HepG2 (cell line): ENCODE results near the gene POLR2F. TPM values are rescaled to one million over a fixed set of nuclear protein-coding genes. Genes with fewer than 3 reads are reported as not detected.

Experiments used
- ATAC-seq: fragments of 200-7000 bp; cut with Tn5 transposase; 3 replicates; pipeline ENCODE4 v1.9.1; 2020; ENCODE audit warnings: mild to moderate bottlenecking, moderate library complexity
- BruUV-seq: library from RNA; stranded (reverse); fragments of 400-500 nt; replicated peaks from 2 replicates; lab custom pipeline; 2021; lab: Mats Ljungman, UMichigan
- CTCF ChIA-PET: fragments of 300-600 bp; formaldehyde crosslinking; extraction: SDS; loops from one replicate; lab custom pipeline; 2021; ENCODE audit warnings: low total read pairs, inconsistent platforms, low intra/inter-chr PET ratio; lab: Yijun Ruan, JAX
- POLR2A ChIA-PET: fragments of 350-600 bp; sonication (Branson Sonifier 250); formaldehyde crosslinking; loops from one replicate; lab custom pipeline; 2020; ENCODE audit warnings: antibody characterized with exemption, inconsistent platforms; lab: Yijun Ruan, JAX
- DNase-seq: peaks from one replicate; pipeline ENCODE4 v3.0.0-alpha.2; 2015; ENCODE audit warnings: low spot score
- FAIRE-seq: peaks from 3 replicates; lab custom pipeline; 2011; peaks lifted over from hg19 to GRCh38; lab: Jason Lieb, UNC
- H2AFZ ChIP-seq: one replicate; pipeline ENCODE4 v1.6.1; 2011; ENCODE audit warnings: low read length, inconsistent platforms
- H3K27ac ChIP-seq: fragments of 300-600 bp; 3 replicates; pipeline ENCODE4 v1.8.0; 2011; ENCODE audit warnings: mixed run types, mild to moderate bottlenecking, mixed read lengths, low read length, inconsistent platforms; ENCODE audit not compliant: insufficient read depth; ENCODE audit errors: extremely low read length
- H3K27me3 ChIP-seq, 2 experiments: fragments of 200-600 bp in 1 of 2; 2 replicates in 1 of 2; 3 replicates in 1 of 2; pipeline versions ENCODE4 v1.6.0 to v1.8.0; 2011; ENCODE audit warnings: low read length in 2 of 2, mild to moderate bottlenecking in 2 of 2, moderate library complexity in 2 of 2, inconsistent platforms in 1 of 2; ENCODE audit not compliant: insufficient read depth in 2 of 2, control insufficient read depth in 1 of 2
- H3K36me3 ChIP-seq, 2 experiments: fragments of 200-600 bp in 1 of 2; replicated peaks in 1 of 2; 2 replicates in 1 of 2; 3 replicates in 1 of 2; pipeline versions ENCODE4 v1.5.1 to v1.8.0; 2011; ENCODE audit warnings: low read length in 2 of 2, inconsistent platforms in 1 of 2; ENCODE audit not compliant: insufficient read depth in 2 of 2, control insufficient read depth in 1 of 2
- H3K4me1 ChIP-seq: 2 replicates; pipeline ENCODE4 v1.5.1; 2012; ENCODE audit warnings: low read length, inconsistent platforms; ENCODE audit not compliant: insufficient read depth
- H3K4me2 ChIP-seq: 2 replicates; pipeline ENCODE4 v1.6.0; 2011; ENCODE audit warnings: low read depth, low read length, inconsistent platforms
- H3K4me3 ChIP-seq, 3 experiments: fragments of 200-600 bp in 1 of 3; sonication (generic), shearing (Covaris generic) in 1 of 3; replicated peaks in 1 of 3; 2 replicates each; pipeline ENCODE4 v1.5.1; 2011 to 2016; ENCODE audit warnings: low read length in 3 of 3, inconsistent platforms in 2 of 3, low read depth in 2 of 3, mild to moderate bottlenecking in 2 of 3, control low read depth in 1 of 3, mixed read lengths in 1 of 3; ENCODE audit not compliant: insufficient read depth in 1 of 3
- H3K79me2 ChIP-seq: one replicate; pipeline ENCODE4 v1.6.1; 2011; ENCODE audit warnings: low read length, inconsistent platforms; ENCODE audit not compliant: insufficient read depth
- H3K9ac ChIP-seq: 2 replicates; pipeline ENCODE4 v1.6.0; 2011; ENCODE audit warnings: mild to moderate bottlenecking, low read depth, low read length, inconsistent platforms; ENCODE audit not compliant: insufficient read depth
- H3K9me3 ChIP-seq: 2 replicates; pipeline ENCODE4 v1.5.1; 2012; ENCODE audit warnings: mild to moderate bottlenecking, low read length
- H4K20me1 ChIP-seq: 2 replicates; pipeline ENCODE4 v1.6.0; 2011; ENCODE audit warnings: inconsistent platforms, mild to moderate bottlenecking, low read length, moderate library complexity; ENCODE audit not compliant: insufficient read depth
- ATRX ChIP-seq: sonication (generic); formaldehyde crosslinking; IDR thresholded peaks from 2 replicates; pipeline ENCODE4 v1.4.0; 2020; ENCODE audit warnings: missing genetic modification reagents, borderline replicate concordance
- PAWR ChIP-seq: sonication (generic); formaldehyde crosslinking; IDR thresholded peaks from 2 replicates; pipeline ENCODE4 v1.4.0; 2020; ENCODE audit warnings: missing genetic modification reagents, mild to moderate bottlenecking, borderline replicate concordance
- SNAI1 ChIP-seq: sonication (generic); formaldehyde crosslinking; IDR thresholded peaks from 2 replicates; pipeline ENCODE4 v1.5.0; 2020; ENCODE audit warnings: mild to moderate bottlenecking, missing genetic modification reagents, borderline replicate concordance
- ZFP91 ChIP-seq: sonication (generic); formaldehyde crosslinking; IDR thresholded peaks from 2 replicates; pipeline ENCODE4 v1.9.0; 2022; ENCODE audit warnings: missing genetic modification reagents, mild to moderate bottlenecking, borderline replicate concordance
- ZFX ChIP-seq: sonication (generic); formaldehyde crosslinking; IDR thresholded peaks from 2 replicates; pipeline ENCODE4 v1.4.0; 2020; ENCODE audit warnings: mild to moderate bottlenecking, low read depth, missing genetic modification reagents, moderate library complexity
- ZNF143 ChIP-seq: sonication (generic); formaldehyde crosslinking; IDR thresholded peaks from 2 replicates; pipeline ENCODE4 v1.4.0; 2020; ENCODE audit warnings: missing genetic modification reagents
- ZNF235 ChIP-seq: sonication (generic); formaldehyde crosslinking; IDR thresholded peaks from 2 replicates; pipeline ENCODE4 v1.8.1; 2023; ENCODE audit warnings: mild to moderate bottlenecking, missing genetic modification reagents, borderline replicate concordance
- ZNF24 ChIP-seq: fragments of 450-650 bp; IDR thresholded peaks from 2 replicates; pipeline ENCODE4 v1.6.1; 2017; ENCODE audit warnings: antibody characterized with exemption, mild to moderate bottlenecking
- ZNF687 ChIP-seq: sonication (generic); formaldehyde crosslinking; IDR thresholded peaks from 2 replicates; pipeline ENCODE4 v1.5.1; 2020; ENCODE audit warnings: mild to moderate bottlenecking, missing genetic modification reagents, moderate library complexity
- ZNF788 ChIP-seq: sonication (generic); formaldehyde crosslinking; IDR thresholded peaks from 2 replicates; pipeline ENCODE4 v1.5.0; 2020; ENCODE audit warnings: mild to moderate bottlenecking, missing genetic modification reagents, borderline replicate concordance
- WGBS: methylation state at CpG from one replicate; pipeline ENCODE4 v1.1.6; 2017; ENCODE audit warnings: low lambda C conversion rate; 5-methylcytosine and 5-hydroxymethylcytosine counted together
- in situ Hi-C: cut with HindIII; loops from 2 replicates; pipeline ENCODE4 v1.10.0; 2017; ENCODE audit warnings: low pct_unique_long_range_greater_than_20kb; ENCODE audit not compliant: extremely low pct_ligation_motif_present
- intact Hi-C: fragments of 100-400 bp; cut with micrococcal nuclease; formaldehyde crosslinking; loops from one replicate; pipeline ENCODE4 v1.10.0; 2022; ENCODE audit not compliant: unreplicated experiment
- polyA plus RNA-seq, 8 experiments: library from polyadenylated mRNA; depleted of rRNA in 3 of 8; stranded (reverse) in 7 of 8; unstranded in 1 of 8; fragments of >200 nt; fragmentation: Illumina TruSeq in 4 of 8; extraction: Trizol in 4 of 8; gene quantifications; 2 replicates each; pipeline versions ENCODE4 v1.2.1 to v1.2.3, GENCODE V29; 2011 to 2016; ENCODE audit warnings: low read depth in 4 of 8, missing spikeins in 1 of 8, mixed read lengths in 1 of 8; ENCODE audit not compliant: insufficient read depth in 1 of 8
- total RNA-seq, 5 experiments: library from RNA; depleted of rRNA; stranded (reverse); fragments of >200 nt; fragmentation: Illumina TruSeq; extraction: Trizol; gene quantifications; 2 replicates each; pipeline ENCODE4 v1.2.3, GENCODE V29; 2016; ENCODE audit warnings: low read depth in 1 of 5

POLR2F gene
- total and polyA plus RNA-seq, 2 of the 13 experiments (the other 11 are each of a cell fraction or from before 2014, with no cell fraction given): 135 to 158 TPM

- H3K27ac ChIP-seq: no peak overlapping the region
- CTCF ChIA-PET: no interaction called here
- H3K36me3 ChIP-seq: no peaks in the 10 kb centered on the region
- no peaks in the 10 kb centered on the region for H3K9me3 ChIP-seq
- TF ChIP-seq ZNF24: no peak
- TF ChIP-seq ZNF687 (CRISPR knock-in tag): peak; percentile 62
- TF ChIP-seq ZFP91 (CRISPR knock-in tag): 0 out of 2 replicates have a peak, but pooled peaks have one; percentile 19
- TF ChIP-seq SNAI1 (CRISPR knock-in tag): 0 out of 2 replicates have a peak, but pooled peaks have one; percentile 23
- TF ChIP-seq ZFX (CRISPR knock-in tag): peak; percentile 60; the same call in 1 of the 2 replicates
- TF ChIP-seq ZNF788 (CRISPR knock-in tag): peak; percentile 45; the same call in 1 of the 2 replicates
- no peak for TF ChIP-seq ATRX (CRISPR knock-in tag)
- TF ChIP-seq ZNF235: 0 out of 2 replicates have a peak, but pooled peaks have one; percentile 15
- TF ChIP-seq ZNF143: peak; percentile 8; the same call in 1 of the 2 replicates
- TF ChIP-seq PAWR: no peak
- no peak overlapping the region for H2AFZ ChIP-seq
- in situ Hi-C loops (no loop called here), intact Hi-C loops (no loop called here)
- H4K20me1 ChIP-seq: no peaks in the 10 kb centered on the region
- no peak for DNase-seq
- H3K4me3 ChIP-seq: no peak overlapping the region; a peak in 1 of 6 replicates
- POLR2A ChIA-PET: interaction anchor here (1.2 kb wide), 1 partner anchor 17 kb away, joined by 3 read pairs; no protein-coding TSS in a partner anchor
- no peaks in the 10 kb centered on the region for H3K27me3 ChIP-seq
- H3K4me2 ChIP-seq: peak overlapping the region; percentile 42
- no TSS peak for BruUV-seq
- peak; percentile 42 for ATAC-seq
- H3K4me1 ChIP-seq: peaks cover 63% of the 10 kb centered on the region
- 57% methylated on average over 11 of the region's 13 CpGs for WGBS
- no peaks in the 10 kb centered on the region for H3K79me2 ChIP-seq
- FAIRE-seq: no peak
- H3K9ac ChIP-seq: no peak overlapping the region
Observed at GRCh38 chr22:38007330-38007902, 53.9 kb downstream of the POLR2F start.
